AG04450 (cell line): Measurements from ENCODE around the gene SP110. TPM values are rescaled to one million over a fixed set of nuclear protein-coding genes. Genes with fewer than 3 reads are reported as not detected.
A peak's percentile ranks its signal among the peaks of the same experiment; 100 is the strongest.

Source experiments
- CTCF ChIA-PET: fragments of 300-600, 350-600 bp; formaldehyde crosslinking; extraction: SDS; loops from one replicate; lab custom pipeline; 2022; ENCODE audit warnings: antibody characterized with exemption, inconsistent platforms; lab: Charles Lee
- POLR2A ChIA-PET: fragments of 350-600 bp; formaldehyde crosslinking; extraction: SDS; loops from one replicate; lab custom pipeline; 2021; ENCODE audit warnings: antibody characterized with exemption, inconsistent platforms; lab: Yijun Ruan, JAX
- DNase-seq: peaks from one replicate; pipeline ENCODE4 v3.0.0-alpha.2; 2011; ENCODE audit warnings: low read depth, low spot score
- H3K27ac ChIP-seq: one replicate; pipeline ENCODE4 v1.5.1; 2012; ENCODE audit warnings: low read depth, low read length, control low read depth
- H3K27me3 ChIP-seq: one replicate; pipeline ENCODE4 v1.6.0; 2012; ENCODE audit warnings: low read length; ENCODE audit not compliant: control insufficient read depth, insufficient read depth
- H3K4me3 ChIP-seq: 2 replicates; pipeline ENCODE4 v1.5.1; 2011; ENCODE audit warnings: mild to moderate bottlenecking, low read depth, low read length, control low read depth
- H3K9me3 ChIP-seq: 2 replicates; pipeline ENCODE4 v1.5.1; 2012; ENCODE audit warnings: low read length; ENCODE audit not compliant: control insufficient read depth, insufficient read depth
- CTCF ChIP-seq: IDR thresholded peaks from 2 replicates; pipeline ENCODE4 v1.5.1; 2011; ENCODE audit warnings: low read depth, low read length, control low read depth, inconsistent platforms
- polyA plus RNA-seq: library from polyadenylated mRNA; depleted of rRNA; stranded (reverse); fragments of >200 nt; gene quantifications from 2 replicates; pipeline ENCODE4 v1.2.3, GENCODE V29; 2011

SP110 gene
- polyA plus RNA-seq, 1 experiment = 7.8 TPM

- no peaks in the 10 kb centered on the region for H3K27me3 ChIP-seq
- ChIA-PET POLR2A (no interaction called here), CTCF (no interaction called here)
- no peak overlapping the region for H3K27ac ChIP-seq
- H3K4me3 ChIP-seq = no peak overlapping the region
- no peaks in the 10 kb centered on the region; the same call in 1 of the 2 replicates for H3K9me3 ChIP-seq
- TF ChIP-seq CTCF = no peak
- no peak for DNase-seq
Observed at GRCh38 chr2:230234122-230234722, 14.4 kb upstream of the SP110 start.

GRCh38 chr2:230231251-230231650 lies 11.5 kb upstream of the SP110 start:
- CTCF ChIA-PET = no interaction called here
- Histone ChIP-seq H3K4me3 (no peak overlapping the region), H3K27me3 (no peaks in the 10 kb centered on the region), H3K9me3 (no peaks in the 10 kb centered on the region; the same call in 1 of the 2 replicates), H3K27ac (no peak overlapping the region)
- no peak for TF ChIP-seq CTCF
- no peak for DNase-seq
- POLR2A ChIA-PET = no interaction called here

- H3K27me3 ChIP-seq = no peaks in the 10 kb centered on the region
- POLR2A ChIA-PET = interaction anchor here (0.6 kb wide), 1 partner anchor 10 kb away, joined by 3 read pairs; no protein-coding TSS in a partner anchor
- no peak for DNase-seq
- CTCF ChIA-PET = no interaction called here
- H3K9me3 ChIP-seq = no peaks in the 10 kb centered on the region; the same call in 1 of the 2 replicates
- H3K4me3 ChIP-seq = no peak overlapping the region
- peak overlapping the region; percentile 40 for H3K27ac ChIP-seq
- TF ChIP-seq CTCF = no peak
Observed at GRCh38 chr2:230230496-230231200, 10.9 kb upstream of the SP110 start.

GRCh38 chr2:230230087-230230486 lies 10.3 kb upstream of the SP110 start:
- ChIA-PET POLR2A (interaction anchor here (0.6 kb wide), 1 partner anchor 10 kb away, joined by 3 read pairs; no protein-coding TSS in a partner anchor), CTCF (no interaction called here)
- TF ChIP-seq CTCF = no peak
- Histone ChIP-seq H3K27me3 (no peaks in the 10 kb centered on the region), H3K4me3 (no peak overlapping the region), H3K27ac (peak overlapping the region; percentile 40), H3K9me3 (no peaks in the 10 kb centered on the region; the same call in 1 of the 2 replicates)
- peak; percentile 38 for DNase-seq

GRCh38 chr2:230227216-230227615 lies 7.4 kb upstream of the SP110 start:
- ChIA-PET POLR2A (no interaction called here), CTCF (interaction anchor here (1.0 kb wide), 1 partner anchor 67 kb away, joined by 3 read pairs; no protein-coding TSS in a partner anchor)

More at GRCh38 chr2:230227216-230227615, 7.4 kb upstream of the SP110 start:
- no peak for TF ChIP-seq CTCF
- DNase-seq = no peak
- H3K9me3 ChIP-seq = no peaks in the 10 kb centered on the region; the same call in 1 of the 2 replicates
- H3K4me3 ChIP-seq = no peak overlapping the region
- no peaks in the 10 kb centered on the region for H3K27me3 ChIP-seq
- no peak overlapping the region for H3K27ac ChIP-seq
